H4 (cell line): ENCODE results near the gene HAUS8. TPM values are rescaled to one million over a fixed set of nuclear protein-coding genes. Genes with fewer than 3 reads are reported as not detected.
"Not testable (repeated sequence)": the region's sequence is repeated elsewhere in the genome, so short reads cannot be mapped to it uniquely, and the experiment has no call there.

ENCODE experiments used
- DNase-seq: peaks from one replicate; pipeline ENCODE4 v3.0.0-alpha.2; 2015; ENCODE audit warnings: low spot score
- total RNA-seq: library from RNA; depleted of rRNA; stranded (reverse); fragments of >200 nt; shearing (Covaris generic); gene quantifications from 2 replicates; pipeline ENCODE4 v1.2.3, GENCODE V29; 2014; rRNA removed

The HAUS8 gene, protein sequence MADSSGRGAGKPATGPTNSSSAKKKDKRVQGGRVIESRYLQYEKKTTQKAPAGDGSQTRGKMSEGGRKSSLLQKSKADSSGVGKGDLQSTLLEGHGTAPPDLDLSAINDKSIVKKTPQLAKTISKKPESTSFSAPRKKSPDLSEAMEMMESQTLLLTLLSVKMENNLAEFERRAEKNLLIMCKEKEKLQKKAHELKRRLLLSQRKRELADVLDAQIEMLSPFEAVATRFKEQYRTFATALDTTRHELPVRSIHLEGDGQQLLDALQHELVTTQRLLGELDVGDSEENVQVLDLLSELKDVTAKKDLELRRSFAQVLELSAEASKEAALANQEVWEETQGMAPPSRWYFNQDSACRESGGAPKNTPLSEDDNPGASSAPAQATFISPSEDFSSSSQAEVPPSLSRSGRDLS
- total RNA-seq, result 10.6 and 22.8 TPM in 2 replicates

GRCh38 chr19:17075035-17075863 is at the start of gene HAUS8, which contains the start of gene MYO9B:
Gene HAUS8, minus strand, starts transcription at chr19:17075452. Its CDS starts 30 bp downstream, at chr19:17075422.
Gene MYO9B, plus strand, starts transcription at chr19:17075777. Its CDS starts 25,941 bp downstream, at chr19:17101718.
- DNase-seq, result peak; percentile 99

DNA sequence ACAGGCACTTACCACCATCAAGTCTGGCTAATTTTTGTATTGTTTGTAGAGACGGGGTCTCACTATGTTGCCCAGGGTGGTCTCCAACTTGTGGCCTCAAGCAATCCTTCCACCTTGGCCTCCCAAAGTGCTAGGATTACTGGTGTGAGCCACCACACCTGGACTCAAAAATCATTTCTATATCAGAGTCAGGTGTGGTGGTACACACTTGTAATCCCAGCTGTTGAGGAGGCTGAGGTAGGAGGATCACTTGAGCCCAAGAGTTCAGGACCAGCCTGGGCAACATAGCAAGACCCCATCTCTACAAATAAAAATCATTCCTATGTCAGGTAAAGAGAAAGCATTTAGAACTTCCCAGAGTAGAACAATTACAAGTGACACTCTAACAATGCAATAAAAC is 48.8 kb upstream of the HAUS8 start:
- DNase-seq, result no peak

DNA sequence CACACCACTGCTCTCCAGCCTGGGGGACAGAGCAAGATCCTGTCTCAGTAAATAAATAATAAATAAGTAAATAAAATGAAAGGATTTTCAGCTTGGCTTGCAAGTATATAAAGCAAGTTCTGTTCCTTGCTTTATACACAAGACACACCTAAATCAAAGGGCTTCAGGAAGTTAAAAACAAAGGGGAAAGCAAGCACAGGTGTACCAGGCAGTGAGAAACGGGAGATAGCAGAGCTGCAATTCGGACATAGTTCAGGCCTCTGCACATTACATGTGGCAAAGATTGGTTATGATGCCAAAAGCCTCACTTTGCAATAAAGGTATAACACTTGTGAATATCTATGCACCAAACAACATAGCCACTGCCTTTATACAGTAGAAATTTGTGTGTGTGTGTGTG is 47.8 kb upstream of the HAUS8 start:
- no peak for DNase-seq

DNA sequence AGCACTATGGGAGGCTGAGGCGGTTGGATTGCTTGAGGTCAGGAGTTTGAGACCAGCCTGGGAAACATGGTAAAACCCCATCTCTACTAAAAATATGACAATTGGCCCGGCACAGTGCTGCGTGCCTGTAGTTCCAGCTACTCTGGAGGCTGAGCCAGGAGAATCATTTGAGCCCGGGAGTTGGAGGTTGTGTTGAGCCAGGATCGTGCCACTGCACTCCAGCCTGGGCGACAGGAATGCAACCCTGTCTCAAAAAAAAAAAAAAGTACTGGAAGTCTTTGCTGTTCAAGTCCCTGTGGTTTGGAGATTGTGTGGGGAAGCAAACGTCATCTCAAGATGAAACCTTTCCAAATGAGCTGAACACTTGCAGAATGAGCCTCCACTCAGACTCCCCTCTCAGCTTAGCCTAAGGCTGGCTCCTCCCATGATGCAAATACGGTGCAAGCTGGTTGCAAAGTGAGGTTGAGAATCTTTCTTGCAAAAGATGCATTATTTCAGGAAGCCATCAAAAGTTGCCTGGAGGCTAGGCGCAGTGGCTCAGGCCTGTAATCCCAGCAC is 46.6 kb upstream of the HAUS8 start:
- DNase-seq, result no peak

- no peak for DNase-seq
Observed at GRCh38 chr19:17118957-17119356, 43.7 kb upstream of the HAUS8 start.

- no peak for DNase-seq
Observed at GRCh38 chr19:17116996-17117702, 41.9 kb upstream of the HAUS8 start.

GRCh38 chr19:17114414-17114831 is 39.2 kb upstream of the HAUS8 start:
- DNase-seq, result no peak

DNA sequence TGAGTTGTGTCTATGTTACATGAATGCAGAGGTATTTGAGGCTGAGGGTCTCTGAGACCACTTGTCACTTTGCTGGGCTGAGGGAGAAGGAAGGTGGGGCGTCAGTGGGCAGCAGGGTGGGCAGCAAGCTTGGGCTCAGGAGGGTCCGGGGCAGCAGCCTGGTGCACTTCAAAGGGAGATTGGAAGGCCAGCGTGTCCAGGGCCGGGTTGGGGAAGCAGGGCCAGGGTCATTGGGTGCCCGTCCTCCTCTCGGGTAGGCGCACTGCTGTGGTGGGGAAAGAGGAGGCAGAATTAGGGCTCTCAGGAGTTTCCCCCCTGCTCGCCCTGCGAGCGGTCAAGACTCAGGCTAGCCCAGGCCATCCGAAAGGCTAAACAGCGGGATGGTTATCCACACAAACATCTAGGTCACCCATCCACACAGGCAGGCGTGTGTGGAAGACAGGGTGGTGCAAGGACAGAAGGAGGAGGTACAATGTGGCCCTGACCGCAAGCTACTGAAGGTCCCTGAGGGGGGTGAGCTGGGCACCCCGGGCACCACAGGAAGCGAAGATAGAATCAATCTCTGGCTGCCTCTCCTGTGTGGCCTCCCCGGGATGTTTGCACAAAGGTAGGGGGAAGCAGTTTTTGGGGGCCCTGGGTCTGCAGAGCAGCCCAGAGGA is 38.0 kb upstream of the HAUS8 start:
- DNase-seq, result no peak

GRCh38 chr19:17112700-17113099 is 37.4 kb upstream of the HAUS8 start:
- no peak for DNase-seq

- no peak for DNase-seq
Observed at GRCh38 chr19:17112271-17112670, 37.0 kb upstream of the HAUS8 start.

DNA sequence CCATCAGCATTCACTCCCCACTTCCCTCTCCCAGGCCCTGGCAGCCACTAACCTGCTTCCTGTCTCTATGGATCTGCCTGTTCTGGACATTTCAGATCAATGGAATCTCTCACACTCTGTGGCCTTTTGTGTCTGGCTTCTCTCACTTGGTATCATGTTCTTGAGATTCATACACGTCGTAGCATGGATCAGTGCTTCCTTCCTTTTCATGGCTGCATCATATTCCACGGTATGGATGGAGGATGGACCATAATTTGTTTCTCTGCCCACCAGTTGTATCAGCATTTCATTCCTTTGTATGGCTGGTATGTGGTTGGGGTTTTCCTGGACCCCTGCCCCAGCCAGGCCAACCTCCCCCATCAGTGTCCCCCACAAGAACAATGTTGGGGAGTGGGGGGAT is 36.5 kb upstream of the HAUS8 start:
- no peak for DNase-seq

DNA sequence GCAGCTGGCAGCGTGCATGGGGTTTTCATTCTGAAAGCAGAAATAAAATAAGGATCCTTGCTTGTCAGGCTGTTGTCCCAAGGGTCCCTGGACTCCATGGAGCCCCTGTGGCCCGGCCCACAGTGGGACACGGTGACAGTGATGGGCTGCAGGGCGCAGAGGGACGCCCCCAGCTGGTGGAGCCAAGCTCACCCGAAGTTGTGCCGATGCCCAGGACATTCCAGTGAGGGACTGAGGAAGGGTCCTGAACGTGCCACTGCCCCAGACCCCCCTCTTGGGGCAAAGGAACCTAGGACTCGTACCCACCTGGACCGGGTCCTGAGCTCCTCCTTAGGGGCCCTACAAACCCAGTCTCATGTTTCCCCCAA is 35.3 kb upstream of the HAUS8 start:
- DNase-seq, result no peak

GRCh38 chr19:17109962-17110598 is 34.8 kb upstream of the HAUS8 start:
- DNase-seq, result no peak

GRCh38 chr19:17109300-17109699 is 34.0 kb upstream of the HAUS8 start:
- no peak for DNase-seq

GRCh38 chr19:17108453-17108784 is 33.2 kb upstream of the HAUS8 start:
- DNase-seq, result no peak

DNA sequence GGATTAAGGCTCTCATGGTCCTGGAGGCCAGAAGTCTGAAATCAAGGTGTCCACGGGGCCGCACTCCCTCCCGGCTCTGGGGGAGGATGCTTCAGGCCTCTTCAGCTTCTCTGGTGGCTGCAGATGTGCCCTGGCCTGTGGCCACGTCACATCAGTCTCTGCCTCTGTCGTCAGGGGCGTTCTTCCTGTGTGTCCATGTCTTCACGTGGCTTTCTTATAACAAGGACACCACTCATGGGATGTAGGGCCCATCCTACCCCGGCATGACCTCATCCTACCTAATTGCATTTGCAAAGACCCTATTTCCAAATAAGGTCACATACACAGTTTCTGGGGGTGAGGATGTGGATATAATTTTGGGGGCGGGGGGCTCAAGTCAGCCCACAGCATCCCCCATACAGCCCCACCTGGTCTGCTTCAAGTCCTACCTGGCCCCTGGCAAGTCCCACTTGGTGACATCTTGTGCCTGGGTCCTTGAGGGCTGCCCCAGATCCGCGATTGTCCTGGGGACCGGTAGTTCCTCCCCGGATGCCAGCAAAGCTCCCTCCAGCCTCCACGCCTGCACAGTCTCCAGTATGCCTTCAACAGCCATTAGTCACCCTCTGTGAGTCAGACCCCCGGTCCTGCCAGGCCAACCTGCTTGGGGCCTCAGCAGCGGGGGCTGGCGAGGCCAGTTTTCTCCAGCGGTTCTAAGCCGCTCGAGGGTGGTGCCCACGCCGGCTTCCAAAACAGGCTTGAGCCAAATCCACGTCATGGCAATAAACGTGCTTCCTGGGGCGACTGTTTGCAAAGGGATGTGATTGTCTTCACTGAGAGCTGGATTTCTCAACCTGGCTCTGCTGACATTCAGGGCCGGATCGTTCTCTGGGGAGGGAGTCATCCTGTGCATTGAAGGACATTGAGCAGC is 32.5 kb upstream of the HAUS8 start:
- peak; percentile 94 for DNase-seq

DNA sequence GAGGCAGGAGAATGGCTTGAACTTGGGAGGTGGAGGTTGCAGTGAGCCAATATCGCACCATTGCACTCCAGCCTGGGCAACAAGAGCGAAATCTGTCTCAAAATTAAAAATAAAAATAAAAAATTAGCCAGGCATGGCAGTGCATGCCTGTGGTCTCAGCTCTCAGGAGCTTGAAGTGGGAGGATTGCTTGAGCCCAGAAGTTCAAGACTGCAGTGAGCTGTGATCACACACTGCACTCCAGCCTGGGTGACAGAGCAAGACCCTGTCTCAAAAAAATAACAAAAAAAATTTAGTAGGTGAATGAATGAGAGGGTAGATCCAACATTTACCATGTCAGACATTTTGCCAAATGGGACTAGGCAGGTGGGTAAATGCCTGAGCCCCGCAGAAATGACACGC is 31.7 kb upstream of the HAUS8 start:
- DNase-seq, result not testable (repeated sequence)

DNA sequence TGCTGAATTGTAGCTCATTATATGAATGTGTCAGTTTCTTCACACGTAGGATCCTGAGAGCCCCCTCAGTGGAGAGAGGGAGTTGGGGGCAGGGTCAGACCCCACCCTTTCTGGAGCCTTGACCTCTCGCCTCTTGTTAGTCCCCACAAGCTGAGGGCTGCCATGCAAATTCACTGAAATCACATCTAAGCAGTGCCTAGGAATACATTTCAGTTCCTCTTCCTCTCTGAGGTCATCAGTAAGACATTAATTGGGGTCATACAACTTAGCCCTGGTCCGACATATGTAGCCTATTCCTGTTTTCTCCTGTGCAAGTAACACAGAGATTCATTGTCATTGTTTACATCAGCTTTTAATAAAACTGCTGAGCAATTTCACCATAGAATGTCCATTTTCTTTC is 30.3 kb upstream of the HAUS8 start:
- no peak for DNase-seq

DNA sequence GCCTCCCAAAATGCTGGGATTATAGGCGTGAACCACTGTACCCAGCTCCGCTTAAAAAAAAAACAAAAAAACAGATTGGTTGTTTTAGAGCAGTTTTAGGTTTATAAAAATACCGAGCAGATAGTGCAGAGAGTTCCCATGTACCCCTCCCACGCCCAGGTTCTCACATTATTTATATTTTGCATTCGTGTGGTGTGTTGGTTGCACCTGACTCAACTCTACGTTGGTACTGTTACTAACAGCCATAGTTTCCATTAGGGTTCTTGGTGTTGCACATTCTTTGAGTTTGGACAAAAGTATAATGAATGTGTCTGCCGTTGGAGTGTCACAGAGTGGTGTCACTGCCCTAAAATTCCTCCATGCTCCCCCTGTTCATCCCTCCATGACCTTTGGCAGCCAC is 29.4 kb upstream of the HAUS8 start:
- no peak for DNase-seq

DNA sequence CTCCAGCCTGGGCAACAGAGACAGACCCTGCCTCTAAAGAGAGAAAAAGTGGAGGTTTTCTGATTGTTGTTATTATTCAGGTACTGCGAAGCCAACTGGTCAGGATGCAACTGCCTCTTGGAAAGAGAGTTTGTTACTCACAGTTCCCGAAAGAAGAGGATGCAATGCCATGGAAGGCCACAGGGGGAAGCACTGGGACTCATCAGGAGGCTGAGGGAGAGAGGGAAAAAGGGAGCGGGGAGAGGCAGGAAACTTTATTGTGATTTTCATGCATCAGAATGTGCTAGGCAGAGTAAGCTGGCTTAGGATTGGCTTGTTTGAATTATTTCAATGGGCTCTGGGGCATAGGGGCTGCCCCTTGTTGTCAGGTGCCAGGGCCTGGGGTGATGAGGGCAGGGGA is 27.9 kb upstream of the HAUS8 start:
- peak; percentile 42 for DNase-seq
